22Rv1 (cell line): Measurements from ENCODE around the gene HS2ST1.

ENCODE experiments used
- H3K27ac ChIP-seq: fragments of 450-650 bp; 2 replicates; pipeline ENCODE4 v1.5.1; 2017
- CTCF ChIP-seq: fragments of 450-650 bp; IDR thresholded peaks from 2 replicates; pipeline ENCODE4 v1.5.1; 2017; ENCODE audit warnings: mild to moderate bottlenecking
- ZFX ChIP-seq: fragments of 450-650 bp; IDR thresholded peaks from 2 replicates; pipeline ENCODE4 v1.6.1; 2017; ENCODE audit warnings: antibody characterized with exemption, borderline replicate concordance

HS2ST1 gene

GRCh38 chr1:87143413-87144135 is 229.1 kb downstream of the HS2ST1 start:
- TF ChIP-seq CTCF: no peak
- no peak for TF ChIP-seq ZFX
- H3K27ac ChIP-seq: no peak overlapping the region

GRCh38 chr1:87144316-87144895 is 230.0 kb downstream of the HS2ST1 start:
- H3K27ac ChIP-seq: no peak overlapping the region
- TF ChIP-seq ZFX: no peak
- no peak for TF ChIP-seq CTCF

- no peak overlapping the region for H3K27ac ChIP-seq
- no peak for TF ChIP-seq ZFX
- TF ChIP-seq CTCF: no peak
These were observed 230.5 kb downstream of the HS2ST1 start for GRCh38 chr1:87144981-87145380.

- TF ChIP-seq CTCF: no peak
- TF ChIP-seq ZFX: no peak
- H3K27ac ChIP-seq: no peak overlapping the region
These were observed 232.1 kb downstream of the HS2ST1 start for GRCh38 chr1:87146538-87146937.

GRCh38 chr1:87146986-87147385 is 232.6 kb downstream of the HS2ST1 start:
- no peak for TF ChIP-seq CTCF
- no peak for TF ChIP-seq ZFX
- no peak overlapping the region for H3K27ac ChIP-seq

- TF ChIP-seq ZFX (no peak), CTCF (no peak)
- no peak overlapping the region for H3K27ac ChIP-seq
These were observed 233.4 kb downstream of the HS2ST1 start for GRCh38 chr1:87147851-87148250.

- no peak overlapping the region for H3K27ac ChIP-seq
- TF ChIP-seq CTCF (no peak), ZFX (no peak)
These were observed 234.2 kb downstream of the HS2ST1 start for GRCh38 chr1:87148661-87149060.
